ENCODE data around the gene RPLP1.
A peak's percentile ranks its signal among the peaks of the same experiment; 100 is the strongest.
"Not testable (repeated sequence)": the region's sequence is repeated elsewhere in the genome, so short reads cannot be mapped to it uniquely, and the experiment has no call there.

The RPLP1 gene

DNA sequence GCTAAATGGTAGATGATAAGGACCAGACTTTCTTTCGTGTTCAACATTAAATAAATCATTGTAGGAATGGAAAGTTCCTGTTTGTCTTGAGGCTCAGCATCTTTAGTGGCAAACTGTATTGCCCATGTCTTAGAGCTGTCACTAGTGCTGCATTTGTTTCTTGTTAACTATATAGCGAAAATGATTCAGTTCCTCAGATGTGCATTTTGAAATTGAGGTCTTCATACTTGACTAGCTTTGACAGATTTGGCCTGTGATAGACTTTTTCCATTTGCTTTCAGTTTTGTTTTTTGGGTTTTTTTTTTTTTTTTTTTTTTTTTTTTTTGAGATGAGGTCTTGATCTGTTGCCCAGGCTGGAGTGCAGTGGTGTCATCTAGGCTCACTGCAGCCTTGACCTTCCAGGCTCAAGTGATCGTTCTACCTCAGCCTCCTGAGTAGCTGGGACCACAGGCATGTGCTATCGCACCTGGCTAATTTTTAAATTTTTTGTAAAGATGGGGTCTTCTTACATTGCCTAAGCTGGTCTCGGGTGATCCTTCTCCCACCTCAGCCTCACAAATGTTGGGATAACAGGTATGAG lies 9.5 kb upstream of the RPLP1 start:
- no peak overlapping the region for H3K4me3 ChIP-seq (ENCODE audit: low read depth in 1 of 2, low read length in 2 of 2)
- no peaks in the 10 kb centered on the region for H3K27me3 ChIP-seq (ENCODE audit: low read depth, low read length)
- H3K9me3 ChIP-seq (ENCODE audit: control insufficient read depth in 1 of 2, low read length in 2 of 2), result no peaks in the 10 kb centered on the region
- no peaks in the 10 kb centered on the region for H3K36me3 ChIP-seq (ENCODE audit: control insufficient read depth in 1 of 2, insufficient read depth in 2 of 2, low read length in 2 of 2)
- H3K27ac ChIP-seq (ENCODE audit: low read length), result no peak overlapping the region
- H3K4me1 ChIP-seq (ENCODE audit: control insufficient read depth in 1 of 2, insufficient read depth in 2 of 2, low read length in 2 of 2), result no peaks in the 10 kb centered on the region

DNA sequence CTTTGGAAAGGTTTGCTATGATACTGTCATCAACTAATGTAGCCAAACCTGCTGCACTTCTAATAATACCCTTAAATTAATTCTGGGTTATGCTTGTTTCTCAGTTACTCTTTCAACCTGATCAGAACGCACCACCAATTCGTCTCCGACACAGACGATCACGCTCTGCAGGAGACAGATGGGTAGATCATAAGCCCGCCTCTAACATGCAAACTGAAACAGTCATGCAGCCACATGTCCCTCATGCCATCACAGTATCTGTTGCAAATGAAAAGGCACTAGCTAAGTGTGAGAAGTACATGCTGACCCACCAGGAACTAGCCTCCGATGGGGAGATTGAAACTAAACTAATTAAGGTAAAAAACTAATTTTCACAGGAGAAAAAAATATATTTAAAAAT lies 7.9 kb upstream of the RPLP1 start:
- Histone ChIP-seq H3K4me1 (ENCODE audit: control insufficient read depth in 1 of 2, insufficient read depth in 2 of 2, low read length in 2 of 2) (no peaks in the 10 kb centered on the region), H3K27ac (ENCODE audit: low read length) (no peak overlapping the region), H3K27me3 (ENCODE audit: low read depth, low read length) (no peaks in the 10 kb centered on the region), H3K4me3 (ENCODE audit: low read depth in 1 of 2, low read length in 2 of 2) (no peak overlapping the region), H3K36me3 (ENCODE audit: control insufficient read depth in 1 of 2, insufficient read depth in 2 of 2, low read length in 2 of 2) (no peaks in the 10 kb centered on the region), H3K9me3 (ENCODE audit: control insufficient read depth in 1 of 2, low read length in 2 of 2) (no peaks in the 10 kb centered on the region)

DNA sequence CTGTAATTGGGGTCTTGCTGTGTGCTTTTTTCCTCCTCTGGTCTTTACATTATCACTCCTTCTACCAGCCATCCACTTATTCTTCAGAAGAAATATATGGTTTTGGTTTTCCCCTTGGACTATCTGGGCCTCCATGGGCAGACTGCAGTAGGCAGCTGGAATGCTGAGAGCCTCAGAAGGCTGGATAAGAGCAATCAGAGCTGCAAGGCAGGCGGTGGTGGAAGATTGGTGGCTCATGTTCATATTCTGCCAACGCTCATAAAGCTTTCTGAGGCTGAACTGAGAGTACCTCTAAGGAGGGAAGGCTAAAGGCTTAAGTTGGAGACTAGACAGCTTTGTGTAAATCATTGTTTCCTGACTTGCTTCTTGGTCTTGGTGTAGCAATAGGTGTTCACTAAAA lies 5.7 kb upstream of the RPLP1 start:
- no peak overlapping the region for H3K4me3 ChIP-seq (ENCODE audit: low read depth in 1 of 2, low read length in 2 of 2)
- H3K27ac ChIP-seq (ENCODE audit: low read length), result no peak overlapping the region
- H3K9me3 ChIP-seq (ENCODE audit: control insufficient read depth in 1 of 2, low read length in 2 of 2), result no peaks in the 10 kb centered on the region
- H3K27me3 ChIP-seq (ENCODE audit: low read depth, low read length), result no peaks in the 10 kb centered on the region
- no peaks in the 10 kb centered on the region for H3K36me3 ChIP-seq (ENCODE audit: control insufficient read depth in 1 of 2, insufficient read depth in 2 of 2, low read length in 2 of 2)
- no peaks in the 10 kb centered on the region for H3K4me1 ChIP-seq (ENCODE audit: control insufficient read depth in 1 of 2, insufficient read depth in 2 of 2, low read length in 2 of 2)

- H3K36me3 ChIP-seq (ENCODE audit: control insufficient read depth in 1 of 2, insufficient read depth in 2 of 2, low read length in 2 of 2); H3K27ac ChIP-seq (ENCODE audit: low read length); H3K4me3 ChIP-seq (ENCODE audit: low read depth in 1 of 2, low read length in 2 of 2); H3K9me3 ChIP-seq (ENCODE audit: control insufficient read depth in 1 of 2, low read length in 2 of 2); H3K27me3 ChIP-seq (ENCODE audit: low read depth, low read length): not testable (repeated sequence)
- H3K4me1 ChIP-seq (ENCODE audit: control insufficient read depth in 1 of 2, insufficient read depth in 2 of 2, low read length in 2 of 2), result peaks cover 9 to 16% of the 10 kb centered on the region in 2 donors
Measured at GRCh38 chr15:69450221-69450620, 2.4 kb upstream of the RPLP1 start.

GRCh38 chr15:69450968-69451695 lies 1.5 kb upstream of the RPLP1 start:
- H3K27me3 ChIP-seq (ENCODE audit: low read depth, low read length), result no peaks in the 10 kb centered on the region
- H3K4me3 ChIP-seq (ENCODE audit: low read depth in 1 of 2, low read length in 2 of 2), result peak overlapping the region in 1 of 2 donors; percentile 93
- H3K36me3 ChIP-seq (ENCODE audit: control insufficient read depth in 1 of 2, insufficient read depth in 2 of 2, low read length in 2 of 2), result peaks cover 9 to 12% of the 10 kb centered on the region in 2 donors
- H3K4me1 ChIP-seq (ENCODE audit: control insufficient read depth in 1 of 2, insufficient read depth in 2 of 2, low read length in 2 of 2), result peaks cover 9 to 23% of the 10 kb centered on the region in 2 donors
- H3K9me3 ChIP-seq (ENCODE audit: control insufficient read depth in 1 of 2, low read length in 2 of 2), result no peaks in the 10 kb centered on the region
- H3K27ac ChIP-seq (ENCODE audit: low read length), result peak overlapping the region; percentile 95

- Histone ChIP-seq H3K4me1 (ENCODE audit: control insufficient read depth in 1 of 2, insufficient read depth in 2 of 2, low read length in 2 of 2) (peaks cover 9 to 23% of the 10 kb centered on the region in 2 donors), H3K27me3 (ENCODE audit: low read depth, low read length) (no peaks in the 10 kb centered on the region), H3K27ac (ENCODE audit: low read length) (peak overlapping the region; percentile 95), H3K4me3 (ENCODE audit: low read depth in 1 of 2, low read length in 2 of 2) (peak overlapping the region; percentile 93 to 97), H3K9me3 (ENCODE audit: control insufficient read depth in 1 of 2, low read length in 2 of 2) (no peaks in the 10 kb centered on the region), H3K36me3 (ENCODE audit: control insufficient read depth in 1 of 2, insufficient read depth in 2 of 2, low read length in 2 of 2) (peaks cover 19 to 20% of the 10 kb centered on the region in 2 donors)
Measured at GRCh38 chr15:69451951-69452691, 497 bp upstream of the RPLP1 start.

GRCh38 chr15:69454953-69455352 lies 2.3 kb downstream of the RPLP1 start:
- Histone ChIP-seq H3K27ac (ENCODE audit: low read length) (no peak overlapping the region), H3K27me3 (ENCODE audit: low read depth, low read length) (no peaks in the 10 kb centered on the region), H3K36me3 (ENCODE audit: control insufficient read depth in 1 of 2, insufficient read depth in 2 of 2, low read length in 2 of 2) (peaks cover 19 to 27% of the 10 kb centered on the region in 2 donors), H3K9me3 (ENCODE audit: control insufficient read depth in 1 of 2, low read length in 2 of 2) (no peaks in the 10 kb centered on the region), H3K4me3 (ENCODE audit: low read depth in 1 of 2, low read length in 2 of 2) (peak overlapping the region; percentile 93 to 97), H3K4me1 (ENCODE audit: control insufficient read depth in 1 of 2, insufficient read depth in 2 of 2, low read length in 2 of 2) (peaks cover 9 to 28% of the 10 kb centered on the region in 2 donors)

- H3K4me1 ChIP-seq (ENCODE audit: control insufficient read depth in 1 of 2, insufficient read depth in 2 of 2, low read length in 2 of 2), result peaks cover 9 to 32% of the 10 kb centered on the region in 2 donors
Measured at GRCh38 chr15:69456208-69457166, 3.9 kb downstream of the RPLP1 start.

GRCh38 chr15:69457304-69458280 lies 5.0 kb downstream of the RPLP1 start:
- Histone ChIP-seq H3K27ac (ENCODE audit: low read length) (no peak overlapping the region), H3K4me3 (ENCODE audit: low read depth in 1 of 2, low read length in 2 of 2) (no peak overlapping the region), H3K4me1 (ENCODE audit: control insufficient read depth in 1 of 2, insufficient read depth in 2 of 2, low read length in 2 of 2) (peaks cover 9 to 37% of the 10 kb centered on the region in 2 donors), H3K36me3 (ENCODE audit: control insufficient read depth in 1 of 2, insufficient read depth in 2 of 2, low read length in 2 of 2) (peaks cover 19 to 27% of the 10 kb centered on the region in 2 donors), H3K27me3 (ENCODE audit: low read depth, low read length) (no peaks in the 10 kb centered on the region), H3K9me3 (ENCODE audit: control insufficient read depth in 1 of 2, low read length in 2 of 2) (no peaks in the 10 kb centered on the region)

More at GRCh38 chr15:69456208-69457166, 3.9 kb downstream of the RPLP1 start:
- Histone ChIP-seq H3K27me3 (ENCODE audit: low read depth, low read length) (no peaks in the 10 kb centered on the region), H3K9me3 (ENCODE audit: control insufficient read depth in 1 of 2, low read length in 2 of 2) (no peaks in the 10 kb centered on the region), H3K27ac (ENCODE audit: low read length) (no peak overlapping the region), H3K4me3 (ENCODE audit: low read depth in 1 of 2, low read length in 2 of 2) (no peak overlapping the region), H3K36me3 (ENCODE audit: control insufficient read depth in 1 of 2, insufficient read depth in 2 of 2, low read length in 2 of 2) (peaks cover 19 to 27% of the 10 kb centered on the region in 2 donors)

GRCh38 chr15:69459066-69459465 lies 6.4 kb downstream of the RPLP1 start:
- Histone ChIP-seq H3K9me3 (ENCODE audit: control insufficient read depth in 1 of 2, low read length in 2 of 2) (no peaks in the 10 kb centered on the region), H3K4me1 (ENCODE audit: control insufficient read depth in 1 of 2, insufficient read depth in 2 of 2, low read length in 2 of 2) (peaks cover 9 to 33% of the 10 kb centered on the region in 2 donors), H3K27me3 (ENCODE audit: low read depth, low read length) (no peaks in the 10 kb centered on the region), H3K27ac (ENCODE audit: low read length) (no peak overlapping the region), H3K4me3 (ENCODE audit: low read depth in 1 of 2, low read length in 2 of 2) (no peak overlapping the region), H3K36me3 (ENCODE audit: control insufficient read depth in 1 of 2, insufficient read depth in 2 of 2, low read length in 2 of 2) (peaks cover 19 to 27% of the 10 kb centered on the region in 2 donors)
